ENCODE results near the gene LHX3. TPM values are rescaled to one million over a fixed set of nuclear protein-coding genes. Genes with fewer than 3 reads are reported as not detected.

Gene LHX3
- total RNA-seq, 1 donor from 2014 or later, result not detected

DNA sequence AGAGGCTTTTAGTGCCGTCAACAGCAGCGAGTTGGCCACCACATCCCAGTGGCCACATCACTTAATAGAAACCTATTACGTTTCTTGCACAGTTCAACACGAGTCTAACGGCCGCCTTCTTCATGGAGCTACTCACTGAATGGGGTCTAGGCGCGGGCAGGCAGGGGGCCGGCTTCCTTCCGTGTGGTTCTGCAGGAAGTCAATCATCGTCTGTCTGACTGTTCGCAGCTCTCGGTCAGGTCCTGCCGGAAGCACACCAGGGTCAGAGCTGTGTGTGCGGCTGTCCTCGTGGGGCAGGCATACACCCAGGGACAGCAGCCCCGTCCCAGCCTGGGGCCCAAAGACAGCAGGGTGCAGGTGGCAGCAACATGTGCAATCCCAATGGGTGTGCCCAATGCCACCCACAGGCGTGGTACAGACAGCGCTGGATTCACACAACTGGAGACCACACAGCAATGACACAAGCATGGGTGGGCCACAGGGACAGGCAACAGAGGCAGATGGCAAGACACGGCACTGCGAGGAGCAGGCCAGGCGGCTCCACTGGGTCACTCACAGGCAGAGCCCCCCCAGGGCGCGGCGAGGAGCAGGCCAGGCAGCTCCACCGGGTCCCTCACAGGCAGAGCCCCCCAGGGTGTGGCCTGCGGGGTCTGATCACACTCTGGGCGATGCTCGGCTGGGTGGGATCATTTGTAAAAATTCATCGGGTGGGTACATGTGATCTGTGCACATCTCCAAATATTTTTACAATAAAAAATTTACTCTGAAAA, 19.1 kb upstream of the LHX3 start:
- no peak overlapping the region for H3K27ac Mint-ChIP-seq

DNA sequence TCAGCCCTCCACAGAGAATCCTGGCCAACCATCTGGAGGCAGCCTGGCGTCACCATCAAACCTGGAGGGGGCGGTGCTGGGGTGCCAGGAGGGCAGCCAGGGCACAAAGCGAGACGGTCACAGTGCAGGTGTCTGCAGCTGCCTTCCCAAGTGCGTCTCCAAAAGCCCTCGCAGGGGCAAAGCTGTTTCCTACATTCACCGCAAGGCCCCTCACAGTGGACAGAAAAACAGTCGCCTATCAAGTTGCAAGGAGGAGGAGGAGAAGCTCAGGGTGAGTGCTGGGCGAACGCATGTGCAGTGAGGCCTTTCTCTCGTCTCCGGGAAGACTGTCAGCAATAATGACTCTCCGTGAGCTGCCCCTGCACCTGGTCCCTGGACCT, 18.0 kb upstream of the LHX3 start:
- TF ChIP-seq, protein P1, sequence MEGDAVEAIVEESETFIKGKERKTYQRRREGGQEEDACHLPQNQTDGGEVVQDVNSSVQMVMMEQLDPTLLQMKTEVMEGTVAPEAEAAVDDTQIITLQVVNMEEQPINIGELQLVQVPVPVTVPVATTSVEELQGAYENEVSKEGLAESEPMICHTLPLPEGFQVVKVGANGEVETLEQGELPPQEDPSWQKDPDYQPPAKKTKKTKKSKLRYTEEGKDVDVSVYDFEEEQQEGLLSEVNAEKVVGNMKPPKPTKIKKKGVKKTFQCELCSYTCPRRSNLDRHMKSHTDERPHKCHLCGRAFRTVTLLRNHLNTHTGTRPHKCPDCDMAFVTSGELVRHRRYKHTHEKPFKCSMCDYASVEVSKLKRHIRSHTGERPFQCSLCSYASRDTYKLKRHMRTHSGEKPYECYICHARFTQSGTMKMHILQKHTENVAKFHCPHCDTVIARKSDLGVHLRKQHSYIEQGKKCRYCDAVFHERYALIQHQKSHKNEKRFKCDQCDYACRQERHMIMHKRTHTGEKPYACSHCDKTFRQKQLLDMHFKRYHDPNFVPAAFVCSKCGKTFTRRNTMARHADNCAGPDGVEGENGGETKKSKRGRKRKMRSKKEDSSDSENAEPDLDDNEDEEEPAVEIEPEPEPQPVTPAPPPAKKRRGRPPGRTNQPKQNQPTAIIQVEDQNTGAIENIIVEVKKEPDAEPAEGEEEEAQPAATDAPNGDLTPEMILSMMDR (IDR thresholded peaks at IDR 0.05), result no peak
- Mint-ChIP-seq H3K9me3 (no peaks in the 10 kb centered on the region), H3K27me3 (ENCODE audit: insufficient read depth, low read depth) (peaks cover 5% of the 10 kb centered on the region), H3K36me3 (peaks cover 6% of the 10 kb centered on the region), H3K4me1 (peaks cover 3% of the 10 kb centered on the region), H3K4me3 (no peak overlapping the region), H3K27ac (no peak overlapping the region)
- no peak for DNase-seq (ENCODE audit: low spot score)
- Histone ChIP-seq H3F3A (ENCODE audit: low read depth) (peaks cover 3% of the 10 kb centered on the region), H3K4me1 (no peaks in the 10 kb centered on the region), H3K9me3 (ENCODE audit: low read depth) (no peaks in the 10 kb centered on the region), H3K4me3 (no peak overlapping the region), H3K27me3 (no peaks in the 10 kb centered on the region), H3K79me2 (ENCODE audit: low read depth) (peaks cover 11% of the 10 kb centered on the region), H3K27ac (no peak overlapping the region), H2AFZ (replicated peaks) (no peak overlapping the region), H3K9ac (no peak overlapping the region), H4K20me1 (ENCODE audit: low read depth) (peaks cover 58% of the 10 kb centered on the region), H3K4me2 (no peak overlapping the region), H3K36me3 (no peaks in the 10 kb centered on the region)

More for the DNA sequence above, 19.1 kb upstream of the LHX3 start:
- H3F3A ChIP-seq (ENCODE audit: low read depth), result peaks cover 3% of the 10 kb centered on the region
- no peak overlapping the region for H3K4me3 ChIP-seq
- H3K36me3 ChIP-seq, result no peaks in the 10 kb centered on the region
- no peak for DNase-seq (ENCODE audit: low spot score)
- peaks cover 5% of the 10 kb centered on the region for H3K27me3 Mint-ChIP-seq (ENCODE audit: insufficient read depth, low read depth)
- H4K20me1 ChIP-seq (ENCODE audit: low read depth), result peaks cover 58% of the 10 kb centered on the region
- no peaks in the 10 kb centered on the region for H3K27me3 ChIP-seq
- H3K9ac ChIP-seq, result no peak overlapping the region
- no peak overlapping the region for H3K4me3 Mint-ChIP-seq
- peaks cover 6% of the 10 kb centered on the region for H3K36me3 Mint-ChIP-seq
- peaks cover 3% of the 10 kb centered on the region for H3K4me1 Mint-ChIP-seq
- H3K9me3 ChIP-seq (ENCODE audit: low read depth), result no peaks in the 10 kb centered on the region
- H2AFZ ChIP-seq (replicated peaks), result no peak overlapping the region
- H3K4me1 ChIP-seq, result no peaks in the 10 kb centered on the region
- H3K79me2 ChIP-seq (ENCODE audit: low read depth), result peaks cover 15% of the 10 kb centered on the region
- H3K4me2 ChIP-seq, result no peak overlapping the region
- TF ChIP-seq EZH2 (IDR thresholded peaks at IDR 0.05), result no peak
- H3K9me3 Mint-ChIP-seq, result no peaks in the 10 kb centered on the region
- H3K27ac ChIP-seq, result no peak overlapping the region

DNA sequence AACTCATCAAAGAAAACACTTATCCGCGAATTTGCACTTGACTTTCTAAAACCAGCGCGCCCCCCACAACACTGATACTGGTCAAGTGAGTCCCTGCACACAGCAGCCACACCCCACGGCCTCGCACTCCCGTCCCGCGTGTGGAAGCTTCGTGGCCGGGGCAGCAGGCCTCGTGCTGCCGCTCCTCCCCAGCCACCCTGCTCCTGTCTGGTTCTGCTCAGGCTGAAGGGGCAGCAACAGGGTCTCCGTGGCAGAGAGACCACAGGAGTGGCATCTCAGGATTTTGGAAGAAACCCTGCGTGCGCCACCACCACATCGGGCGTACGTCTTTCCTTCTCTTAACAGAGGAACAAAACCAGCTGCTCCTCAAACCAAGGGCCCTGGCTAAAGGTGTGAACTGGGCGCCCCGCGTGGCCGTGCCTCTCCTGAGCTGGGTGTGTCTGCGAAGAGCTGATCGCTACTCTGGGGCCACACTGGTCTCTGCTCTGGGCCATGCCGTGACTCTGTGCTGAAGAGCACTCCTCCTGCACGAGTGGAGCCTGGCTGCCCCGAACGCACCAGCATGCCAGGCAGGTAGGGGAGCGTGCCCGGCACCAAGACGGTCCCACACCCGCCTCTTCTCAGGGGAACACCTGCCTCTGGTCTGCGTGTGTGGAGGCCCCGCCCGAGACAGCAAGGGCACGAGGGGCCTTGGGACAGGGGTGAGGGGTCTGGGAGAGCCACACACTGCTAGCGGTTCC, 17.4 kb upstream of the LHX3 start:
- H3K4me1 Mint-ChIP-seq, result peaks cover 3% of the 10 kb centered on the region
- Histone ChIP-seq H3K4me1 (no peaks in the 10 kb centered on the region), H3K27me3 (no peaks in the 10 kb centered on the region), H2AFZ (replicated peaks) (no peak overlapping the region), H3K9ac (no peak overlapping the region), H3F3A (ENCODE audit: low read depth) (peaks cover 3% of the 10 kb centered on the region), H4K20me1 (ENCODE audit: low read depth) (peaks cover 55% of the 10 kb centered on the region), H3K9me3 (ENCODE audit: low read depth) (no peaks in the 10 kb centered on the region), H3K4me3 (no peak overlapping the region), H3K27ac (no peak overlapping the region), H3K36me3 (no peaks in the 10 kb centered on the region), H3K4me2 (no peak overlapping the region), H3K79me2 (ENCODE audit: low read depth) (peaks cover 11% of the 10 kb centered on the region)
- peaks cover 6% of the 10 kb centered on the region for H3K36me3 Mint-ChIP-seq
- no peak overlapping the region for H3K27ac Mint-ChIP-seq
- no peaks in the 10 kb centered on the region for H3K9me3 Mint-ChIP-seq
- no peak overlapping the region for H3K4me3 Mint-ChIP-seq
- TF ChIP-seq EZH2phosphoT487 (IDR thresholded peaks at IDR 0.05) (no peak), EZH2 (IDR thresholded peaks at IDR 0.05) (no peak)
- TF ChIP-seq, protein P1 (IDR thresholded peaks at IDR 0.05), result no peak
- DNase-seq (ENCODE audit: low spot score), result no peak
- peaks cover 5% of the 10 kb centered on the region for H3K27me3 Mint-ChIP-seq (ENCODE audit: insufficient read depth, low read depth)
